ENCODE measurements around the gene EPN3. TPM values are rescaled to one million over a fixed set of nuclear protein-coding genes. Genes with fewer than 3 reads are reported as not detected.

EPN3 gene
- total RNA-seq, 1 experiment from 2014 or later: 17.8 TPM

DNA sequence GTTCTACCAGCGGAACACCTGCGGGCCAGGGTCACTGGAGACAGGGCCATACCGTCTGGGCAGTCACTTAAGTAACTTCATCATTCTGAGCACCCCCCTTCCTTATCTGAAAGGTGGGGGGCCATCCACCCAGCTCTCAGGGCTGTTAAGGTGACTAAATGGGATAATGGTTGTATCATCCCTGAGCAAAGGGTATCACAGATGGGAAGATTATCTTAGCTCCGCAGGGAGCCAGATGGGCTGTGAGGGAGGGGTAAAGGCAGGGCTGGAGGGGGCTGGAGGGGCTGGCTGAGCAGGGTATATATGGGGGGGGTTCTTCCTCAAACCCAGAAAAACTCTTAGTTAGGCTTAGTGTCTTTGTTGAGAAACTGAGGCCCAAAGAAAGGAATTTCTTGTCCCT lies 25.1 kb downstream of the EPN3 start:
- CTCF ChIA-PET: no interaction called here
- no peaks in the 10 kb centered on the region for H3K36me3 ChIP-seq (ENCODE audit: control insufficient read depth in 1 of 2, insufficient read depth in 2 of 2, low read length in 2 of 2)
- H3K4me2 ChIP-seq (ENCODE audit: low read length): no peak overlapping the region
- DNase-seq (ENCODE audit: low read depth, low spot score) (no peak), ATAC-seq (no peak)
- no peaks in the 10 kb centered on the region for H3K9me3 ChIP-seq (ENCODE audit: control insufficient read depth in 1 of 2, insufficient read depth in 1 of 2, low read depth in 1 of 2, low read length in 2 of 2)
- peaks cover 6 to 18% of the 10 kb centered on the region in 2 experiments; a peak in 3 of 4 replicates for H3K4me1 ChIP-seq (ENCODE audit: control insufficient read depth in 1 of 2, insufficient read depth in 2 of 2, low read length in 2 of 2)
- no peak for TF ChIP-seq EZH2 (IDR thresholded peaks at IDR 0.05)
- TF ChIP-seq EZH2phosphoT487 (IDR thresholded peaks at IDR 0.05; ENCODE audit: borderline replicate concordance): no peak
- no peak for TF ChIP-seq ZNF274 (IDR thresholded peaks at IDR 0.05; ENCODE audit: low read depth, low read length)
- no peak for TF ChIP-seq SRF (IDR thresholded peaks at IDR 0.05; ENCODE audit: low read depth)
- TF ChIP-seq SP1 (IDR thresholded peaks at IDR 0.05; ENCODE audit: low read depth): no peak
- TF ChIP-seq ELF1 (IDR thresholded peaks at IDR 0.05; ENCODE audit: borderline replicate concordance, low read depth): no peak
- TF ChIP-seq, protein P1, sequence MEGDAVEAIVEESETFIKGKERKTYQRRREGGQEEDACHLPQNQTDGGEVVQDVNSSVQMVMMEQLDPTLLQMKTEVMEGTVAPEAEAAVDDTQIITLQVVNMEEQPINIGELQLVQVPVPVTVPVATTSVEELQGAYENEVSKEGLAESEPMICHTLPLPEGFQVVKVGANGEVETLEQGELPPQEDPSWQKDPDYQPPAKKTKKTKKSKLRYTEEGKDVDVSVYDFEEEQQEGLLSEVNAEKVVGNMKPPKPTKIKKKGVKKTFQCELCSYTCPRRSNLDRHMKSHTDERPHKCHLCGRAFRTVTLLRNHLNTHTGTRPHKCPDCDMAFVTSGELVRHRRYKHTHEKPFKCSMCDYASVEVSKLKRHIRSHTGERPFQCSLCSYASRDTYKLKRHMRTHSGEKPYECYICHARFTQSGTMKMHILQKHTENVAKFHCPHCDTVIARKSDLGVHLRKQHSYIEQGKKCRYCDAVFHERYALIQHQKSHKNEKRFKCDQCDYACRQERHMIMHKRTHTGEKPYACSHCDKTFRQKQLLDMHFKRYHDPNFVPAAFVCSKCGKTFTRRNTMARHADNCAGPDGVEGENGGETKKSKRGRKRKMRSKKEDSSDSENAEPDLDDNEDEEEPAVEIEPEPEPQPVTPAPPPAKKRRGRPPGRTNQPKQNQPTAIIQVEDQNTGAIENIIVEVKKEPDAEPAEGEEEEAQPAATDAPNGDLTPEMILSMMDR (IDR thresholded peaks at IDR 0.05 in 2 of 3, conservative IDR thresholded peaks at IDR 0.05 in 1 of 3; ENCODE audit: borderline replicate concordance in 1 of 3, insufficient read depth in 1 of 3, low read depth in 2 of 3, low read length in 2 of 3): no peak
- no peak for TF ChIP-seq RAD21 (IDR thresholded peaks at IDR 0.05; ENCODE audit: low read depth)
- TF ChIP-seq, protein P2, sequence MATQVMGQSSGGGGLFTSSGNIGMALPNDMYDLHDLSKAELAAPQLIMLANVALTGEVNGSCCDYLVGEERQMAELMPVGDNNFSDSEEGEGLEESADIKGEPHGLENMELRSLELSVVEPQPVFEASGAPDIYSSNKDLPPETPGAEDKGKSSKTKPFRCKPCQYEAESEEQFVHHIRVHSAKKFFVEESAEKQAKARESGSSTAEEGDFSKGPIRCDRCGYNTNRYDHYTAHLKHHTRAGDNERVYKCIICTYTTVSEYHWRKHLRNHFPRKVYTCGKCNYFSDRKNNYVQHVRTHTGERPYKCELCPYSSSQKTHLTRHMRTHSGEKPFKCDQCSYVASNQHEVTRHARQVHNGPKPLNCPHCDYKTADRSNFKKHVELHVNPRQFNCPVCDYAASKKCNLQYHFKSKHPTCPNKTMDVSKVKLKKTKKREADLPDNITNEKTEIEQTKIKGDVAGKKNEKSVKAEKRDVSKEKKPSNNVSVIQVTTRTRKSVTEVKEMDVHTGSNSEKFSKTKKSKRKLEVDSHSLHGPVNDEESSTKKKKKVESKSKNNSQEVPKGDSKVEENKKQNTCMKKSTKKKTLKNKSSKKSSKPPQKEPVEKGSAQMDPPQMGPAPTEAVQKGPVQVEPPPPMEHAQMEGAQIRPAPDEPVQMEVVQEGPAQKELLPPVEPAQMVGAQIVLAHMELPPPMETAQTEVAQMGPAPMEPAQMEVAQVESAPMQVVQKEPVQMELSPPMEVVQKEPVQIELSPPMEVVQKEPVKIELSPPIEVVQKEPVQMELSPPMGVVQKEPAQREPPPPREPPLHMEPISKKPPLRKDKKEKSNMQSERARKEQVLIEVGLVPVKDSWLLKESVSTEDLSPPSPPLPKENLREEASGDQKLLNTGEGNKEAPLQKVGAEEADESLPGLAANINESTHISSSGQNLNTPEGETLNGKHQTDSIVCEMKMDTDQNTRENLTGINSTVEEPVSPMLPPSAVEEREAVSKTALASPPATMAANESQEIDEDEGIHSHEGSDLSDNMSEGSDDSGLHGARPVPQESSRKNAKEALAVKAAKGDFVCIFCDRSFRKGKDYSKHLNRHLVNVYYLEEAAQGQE (IDR thresholded peaks at IDR 0.05; ENCODE audit: low read depth): no peak
- no peak for TF ChIP-seq CBX3 (IDR thresholded peaks at IDR 0.05; ENCODE audit: low read depth)
- TF ChIP-seq ZBTB33 (IDR thresholded peaks at IDR 0.05; ENCODE audit: extremely low read depth, insufficient replicate concordance, low read length): no peak
- TF ChIP-seq, protein P3, sequence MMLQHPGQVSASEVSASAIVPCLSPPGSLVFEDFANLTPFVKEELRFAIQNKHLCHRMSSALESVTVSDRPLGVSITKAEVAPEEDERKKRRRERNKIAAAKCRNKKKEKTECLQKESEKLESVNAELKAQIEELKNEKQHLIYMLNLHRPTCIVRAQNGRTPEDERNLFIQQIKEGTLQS (IDR thresholded peaks at IDR 0.05): no peak
- no peak for TF ChIP-seq JUND (IDR thresholded peaks at IDR 0.05)
- no peak for TF ChIP-seq POLR2AphosphoS5 (IDR thresholded peaks at IDR 0.05; ENCODE audit: low read depth, low read length)
- no peak for TF ChIP-seq POLR2A (IDR thresholded peaks at IDR 0.05; ENCODE audit: borderline replicate concordance, extremely low read depth, insufficient read depth, insufficient read length)
- no peak for TF ChIP-seq SIN3A (IDR thresholded peaks at IDR 0.05; ENCODE audit: low read depth)
- TF ChIP-seq YY1 (IDR thresholded peaks at IDR 0.05; ENCODE audit: extremely low read depth, insufficient replicate concordance, low read depth, low read length): no peak
- TF ChIP-seq TCF7L2 (IDR thresholded peaks at IDR 0.05; ENCODE audit: borderline replicate concordance, extremely low read depth, insufficient read depth, insufficient read length): no peak
- TF ChIP-seq, protein P4, sequence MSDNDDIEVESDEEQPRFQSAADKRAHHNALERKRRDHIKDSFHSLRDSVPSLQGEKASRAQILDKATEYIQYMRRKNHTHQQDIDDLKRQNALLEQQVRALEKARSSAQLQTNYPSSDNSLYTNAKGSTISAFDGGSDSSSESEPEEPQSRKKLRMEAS (IDR thresholded peaks at IDR 0.05): no peak
- no peak for TF ChIP-seq EGR1 (IDR thresholded peaks at IDR 0.05; ENCODE audit: low read depth)
- no peak overlapping the region for H3K27ac ChIP-seq (ENCODE audit: low read depth, low read length)
- H3K4me3 ChIP-seq (replicated peaks in 1 of 2; ENCODE audit: low read depth in 1 of 2, low read length in 2 of 2): no peak overlapping the region
- H3K27me3 ChIP-seq (ENCODE audit: insufficient read depth, low read length): no peaks in the 10 kb centered on the region
- POLR2A ChIA-PET: no interaction called here
- H3K9me2 ChIP-seq (ENCODE audit: insufficient read depth): no peaks in the 10 kb centered on the region
- BruUV-seq (replicated peaks): no TSS peak
- H4K20me1 ChIP-seq (ENCODE audit: insufficient read depth): no peaks in the 10 kb centered on the region
- no peak overlapping the region for H3K9ac ChIP-seq (ENCODE audit: low read length)
- no peaks in the 10 kb centered on the region for H3K79me2 ChIP-seq (ENCODE audit: insufficient read depth, low read length)
- RAD21 ChIA-PET (ENCODE audit: low non-redundant PET in 1 of 2, low total read pairs in 2 of 2, uncharacterized antibody in 2 of 2, unreplicated experiment in 2 of 2): no interaction called here
- H2AFZ ChIP-seq (ENCODE audit: low read depth, low read length, poor library complexity, severe bottlenecking): no peak overlapping the region
- intact Hi-C loops (cut with micrococcal nuclease): no loop called here
